CD4-positive, alpha-beta memory T cell (primary cell): ENCODE data around the gene FBRSL1. TPM values are rescaled to one million over a fixed set of nuclear protein-coding genes. Genes with fewer than 3 reads are reported as not detected.

Experiments
- CTCF ChIA-PET: fragments of 350-600 bp; sonication (Branson Sonifier 250); formaldehyde crosslinking; loops from one replicate; lab custom pipeline; 2021; ENCODE audit warnings: inconsistent platforms; ENCODE audit not compliant: partially characterized antibody; lab: Charles Lee
- POLR2A ChIA-PET: fragments of 350-600 bp; sonication (Branson Sonifier 250); formaldehyde crosslinking; loops from one replicate; lab custom pipeline; 2021; ENCODE audit not compliant: partially characterized antibody; lab: Charles Lee
- DNase-seq, 5 donors: peaks; one replicate each; pipeline versions ENCODE4 v3.0.0 to v3.0.0-alpha.2; 2020 to 2022; ENCODE audit warnings: mixed read lengths in 1 of 5
- H3K27ac ChIP-seq: one replicate; pipeline ENCODE4 v1.7.0; 2013; ENCODE audit warnings: low read depth, low read length
- H3K27me3 ChIP-seq: 2 replicates; pipeline ENCODE4 v1.7.0; 2013; ENCODE audit warnings: mild to moderate bottlenecking, low read length, moderate library complexity; ENCODE audit not compliant: insufficient read depth
- H3K36me3 ChIP-seq: 2 replicates; pipeline ENCODE4 v1.7.0; 2013; ENCODE audit warnings: mild to moderate bottlenecking, low read length, moderate library complexity; ENCODE audit not compliant: insufficient read depth
- H3K4me1 ChIP-seq: 2 replicates; pipeline ENCODE4 v1.7.0; 2013; ENCODE audit warnings: mild to moderate bottlenecking, low read length, moderate library complexity; ENCODE audit not compliant: insufficient read depth
- H3K4me3 ChIP-seq, 2 donors: one replicate each; pipeline ENCODE4 v1.7.0; 2013; ENCODE audit warnings: low read length in 2 of 2, mild to moderate bottlenecking in 1 of 2
- H3K9me3 ChIP-seq, 2 donors: one replicate each; pipeline ENCODE4 v1.7.0; 2013; ENCODE audit warnings: low read length in 2 of 2, control low read depth in 1 of 2; ENCODE audit not compliant: control insufficient read depth in 1 of 2
- H3K27ac Mint-ChIP-seq, 7 donors: one replicate each; pipeline ENCODE4 v1.8.0; 2020 to 2021; ENCODE audit warnings: mixed read lengths in 7 of 7, mild to moderate bottlenecking in 6 of 7, inconsistent platforms in 3 of 7, moderate library complexity in 3 of 7
- H3K27me3 Mint-ChIP-seq, 2 donors: one replicate each; pipeline ENCODE4 v1.8.0; 2020 to 2021; ENCODE audit warnings: mixed read lengths in 2 of 2
- H3K36me3 Mint-ChIP-seq, 2 donors: one replicate each; pipeline ENCODE4 v1.8.0; 2020 to 2021; ENCODE audit warnings: mixed read lengths in 2 of 2, inconsistent platforms in 1 of 2, mild to moderate bottlenecking in 1 of 2
- H3K4me1 Mint-ChIP-seq, 4 donors: one replicate each; pipeline ENCODE4 v1.8.0; 2020 to 2021; ENCODE audit warnings: mixed read lengths in 4 of 4, mild to moderate bottlenecking in 1 of 4
- H3K4me3 Mint-ChIP-seq, 8 donors: one replicate each; pipeline ENCODE4 v1.8.0; 2020 to 2021; ENCODE audit warnings: mixed read lengths in 8 of 8, mild to moderate bottlenecking in 7 of 8, moderate library complexity in 6 of 8, inconsistent platforms in 3 of 8
- H3K9me3 Mint-ChIP-seq, 8 donors: one replicate each; pipeline ENCODE4 v1.8.0; 2020 to 2021; ENCODE audit warnings: mixed read lengths in 8 of 8, mild to moderate bottlenecking in 5 of 8, inconsistent platforms in 3 of 8, moderate library complexity in 1 of 8
- intact Hi-C: fragments of 100-400 bp; cut with micrococcal nuclease; formaldehyde crosslinking; loops from one replicate; pipeline ENCODE4 v1.15.1; 2023
- polyA plus RNA-seq, 2 donors: library from polyadenylated mRNA; unstranded; fragments of 300-500 nt; fragmentation: Illumina TruSeq; gene quantifications; one replicate each; pipeline ENCODE4 v1.2.3, GENCODE V29; 2021
- total RNA-seq, 2 experiments: library from RNA; stranded (reverse); gene quantifications; one replicate each; pipeline ENCODE4 v1.2.3, GENCODE V29; 2021

Gene FBRSL1
- total and polyA plus RNA-seq, 4 experiments from 2014 or later, result 3.1 to 101 (median 97.3) TPM; not detected in 1

DNA sequence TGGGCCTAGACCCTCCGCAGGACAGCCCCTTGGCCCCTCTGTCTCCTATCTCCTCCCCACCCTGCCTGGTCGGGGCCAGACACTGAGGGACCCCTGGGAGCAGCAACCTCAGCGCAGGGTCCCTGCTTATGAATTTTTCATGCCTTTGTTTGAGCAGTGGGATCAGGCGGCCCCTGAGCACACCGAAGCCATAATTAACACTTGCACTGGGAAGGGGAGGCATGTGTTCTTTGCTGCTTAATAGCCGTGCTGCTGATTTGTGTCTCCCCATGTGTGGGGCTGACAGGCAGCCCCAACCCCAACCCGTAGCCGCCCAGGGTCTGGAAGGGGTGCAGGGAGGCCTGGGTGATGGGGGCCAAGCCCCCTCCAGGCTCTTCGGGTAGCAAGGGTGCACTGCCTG, 52.7 kb downstream of the FBRSL1 start:
- H3K36me3 Mint-ChIP-seq, result peaks cover 0 to 6% of the 10 kb centered on the region in 2 donors
- no peak overlapping the region for H3K4me3 Mint-ChIP-seq
- peaks cover 0 to 3% (median 0%) of the 10 kb centered on the region in 8 donors for H3K9me3 Mint-ChIP-seq
- no peak overlapping the region for H3K27ac Mint-ChIP-seq
- no peak for DNase-seq
- ChIA-PET CTCF (no interaction called here), POLR2A (no interaction called here)
- Histone ChIP-seq H3K36me3 (no peaks in the 10 kb centered on the region), H3K4me3 (no peak overlapping the region), H3K27me3 (no peaks in the 10 kb centered on the region), H3K27ac (no peak overlapping the region), H3K9me3 (no peaks in the 10 kb centered on the region), H3K4me1 (no peaks in the 10 kb centered on the region)
- intact Hi-C loops, result no loop called here
- H3K4me1 Mint-ChIP-seq, result peaks cover 3 to 6% (median 5%) of the 10 kb centered on the region in 4 donors
- no peaks in the 10 kb centered on the region for H3K27me3 Mint-ChIP-seq

DNA sequence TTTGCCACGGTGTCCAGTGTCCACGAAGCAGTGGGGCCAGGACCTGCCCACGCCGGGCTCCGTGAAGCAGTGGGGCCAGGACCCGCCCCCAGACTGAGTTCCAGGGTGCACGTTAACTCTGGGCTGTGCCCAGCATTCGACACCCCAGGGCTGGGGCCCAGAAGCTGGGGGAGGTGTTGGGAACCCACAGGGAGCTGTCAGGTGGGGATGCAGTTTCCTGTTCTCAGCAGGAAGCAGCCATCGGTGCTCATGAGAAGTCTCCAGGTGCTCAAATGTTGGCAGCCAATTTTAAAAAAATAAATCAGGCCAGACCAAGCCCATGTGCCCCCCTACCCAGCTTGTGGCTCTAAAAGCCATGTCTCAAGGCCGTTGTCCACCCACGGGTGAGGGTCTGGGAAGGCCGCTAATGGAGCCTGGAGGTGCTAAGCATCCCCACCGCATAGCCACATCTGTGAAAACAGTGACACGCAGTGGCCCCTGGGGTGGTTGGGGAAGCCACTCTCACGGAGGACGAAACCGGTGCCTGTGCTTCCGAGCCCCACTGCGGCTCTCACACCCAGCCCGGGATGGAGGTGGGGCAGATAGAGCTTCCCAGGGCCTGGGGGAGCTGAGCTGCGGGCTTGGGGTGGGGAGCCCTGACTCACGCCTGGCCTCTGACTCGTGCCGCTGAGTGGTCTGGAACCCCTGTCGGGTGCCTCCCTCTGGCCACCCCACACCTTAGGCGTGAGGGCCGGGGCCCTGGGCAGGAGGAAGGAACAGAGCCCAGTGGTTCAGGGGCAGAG, 53.5 kb downstream of the FBRSL1 start:
- no peaks in the 10 kb centered on the region for H3K9me3 ChIP-seq
- POLR2A ChIA-PET, result no interaction called here
- no peaks in the 10 kb centered on the region for H3K36me3 ChIP-seq
- no peaks in the 10 kb centered on the region for H3K27me3 Mint-ChIP-seq
- intact Hi-C loops, result no loop called here
- H3K27ac ChIP-seq, result no peak overlapping the region
- no peak overlapping the region for H3K4me3 ChIP-seq
- H3K4me1 ChIP-seq, result no peaks in the 10 kb centered on the region
- peaks cover 0 to 2% (median 0%) of the 10 kb centered on the region in 8 donors for H3K9me3 Mint-ChIP-seq
- no peak overlapping the region for H3K4me3 Mint-ChIP-seq
- H3K27ac Mint-ChIP-seq, result peak overlapping the region in 1 of 7 donors; percentile 32
- H3K4me1 Mint-ChIP-seq, result peaks cover 3 to 6% (median 5%) of the 10 kb centered on the region in 4 donors
- H3K27me3 ChIP-seq, result no peaks in the 10 kb centered on the region
- peaks cover 0 to 5% of the 10 kb centered on the region in 2 donors for H3K36me3 Mint-ChIP-seq
- CTCF ChIA-PET, result interaction anchor here (1.6 kb wide), 1 partner anchor 17 kb away, joined by 3 read pairs; no protein-coding TSS in a partner anchor
- no peak for DNase-seq

DNA sequence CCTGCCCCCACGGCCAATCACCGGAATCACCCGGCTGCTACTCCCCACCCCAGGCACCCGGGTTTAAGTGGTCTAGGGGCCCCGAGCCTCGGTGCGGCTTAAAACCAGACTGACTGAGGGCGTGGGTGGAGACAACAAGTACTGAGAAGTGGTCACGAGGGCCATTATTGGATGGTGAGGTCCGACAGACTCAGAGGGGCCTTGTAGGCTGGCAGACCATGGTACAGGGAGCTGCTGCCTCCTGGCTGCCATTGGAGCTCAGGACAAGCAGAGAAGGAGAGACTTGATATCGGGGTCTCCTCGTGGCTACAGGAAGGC, 54.1 kb downstream of the FBRSL1 start:
- H3K36me3 Mint-ChIP-seq, result peaks cover 0 to 5% of the 10 kb centered on the region in 2 donors
- no peak overlapping the region for H3K4me3 Mint-ChIP-seq
- Histone ChIP-seq H3K9me3 (no peaks in the 10 kb centered on the region), H3K27me3 (no peaks in the 10 kb centered on the region), H3K4me3 (no peak overlapping the region), H3K4me1 (no peaks in the 10 kb centered on the region), H3K27ac (no peak overlapping the region), H3K36me3 (no peaks in the 10 kb centered on the region)
- peaks cover 0 to 2% (median 0%) of the 10 kb centered on the region in 8 donors for H3K9me3 Mint-ChIP-seq
- H3K27ac Mint-ChIP-seq, result peak overlapping the region in 1 of 7 donors; percentile 43
- no peaks in the 10 kb centered on the region for H3K27me3 Mint-ChIP-seq
- ChIA-PET POLR2A (no interaction called here), CTCF (interaction anchor here (1.6 kb wide), 1 partner anchor 17 kb away, joined by 3 read pairs; no protein-coding TSS in a partner anchor)
- H3K4me1 Mint-ChIP-seq, result peaks cover 3 to 6% (median 5%) of the 10 kb centered on the region in 4 donors
- intact Hi-C loops, result no loop called here
- no peak for DNase-seq

DNA sequence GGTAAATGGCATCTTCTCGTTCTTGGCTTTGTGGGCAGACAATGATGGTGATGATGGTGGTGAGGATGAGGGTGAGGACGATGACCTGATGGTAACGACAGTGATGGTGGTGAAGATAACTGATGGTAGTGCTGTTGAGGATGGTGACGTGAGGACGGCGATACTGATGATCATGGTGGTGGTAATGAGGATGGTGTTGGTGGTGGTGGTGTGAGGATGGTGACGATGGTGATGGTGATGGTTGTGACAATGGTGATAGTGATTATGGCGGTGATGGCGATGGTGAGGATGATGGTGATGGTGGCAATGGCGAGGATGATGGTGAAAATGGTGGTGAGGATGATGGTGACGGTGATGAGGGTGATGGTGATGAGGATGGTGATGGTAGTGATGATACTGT, 54.5 kb downstream of the FBRSL1 start:
- CTCF ChIA-PET, result interaction anchor here (1.6 kb wide), 1 partner anchor 16 kb away, joined by 3 read pairs; no protein-coding TSS in a partner anchor

DNA sequence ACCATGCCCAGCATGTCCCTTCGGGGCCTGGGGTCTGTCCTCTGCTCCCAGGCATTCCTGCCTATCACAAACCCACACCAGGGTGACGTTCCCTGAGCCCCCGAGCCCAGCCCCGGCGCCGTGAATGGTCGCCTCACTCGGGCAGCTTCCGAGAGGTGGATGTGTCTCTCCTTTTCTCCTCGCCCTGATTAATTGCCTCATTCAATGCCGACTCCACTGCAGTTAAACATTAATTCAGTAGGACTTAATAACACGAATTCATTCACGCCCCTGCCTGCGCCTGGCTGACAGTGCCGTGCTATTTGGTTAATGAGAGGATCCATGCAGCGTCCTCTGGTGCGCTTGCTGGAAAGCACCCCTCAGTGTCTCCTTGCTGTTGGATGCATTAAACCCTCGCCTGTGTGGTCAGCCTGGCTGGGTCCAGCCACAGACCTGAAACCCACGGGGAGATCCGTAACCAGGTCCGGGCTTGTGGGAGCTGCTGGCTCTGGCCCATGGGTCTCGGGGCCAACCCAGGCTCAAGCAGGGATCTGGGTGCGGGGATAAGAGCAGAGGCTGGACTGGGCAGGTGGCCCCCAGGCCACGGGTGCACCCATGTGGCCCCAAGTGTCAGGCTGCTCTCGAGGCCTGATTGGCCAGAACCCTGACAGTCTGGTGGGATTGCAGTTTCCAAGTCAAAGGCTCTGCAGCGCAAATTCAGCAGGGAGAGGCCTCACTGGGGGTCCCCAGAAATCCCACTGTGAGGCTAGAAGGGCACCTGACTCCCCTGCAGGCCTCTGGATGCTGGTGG, 55.4 kb downstream of the FBRSL1 start:
- Histone ChIP-seq H3K36me3 (no peaks in the 10 kb centered on the region), H3K9me3 (no peaks in the 10 kb centered on the region), H3K4me1 (no peaks in the 10 kb centered on the region), H3K4me3 (no peak overlapping the region), H3K27ac (no peak overlapping the region), H3K27me3 (no peaks in the 10 kb centered on the region)
- no peak overlapping the region for H3K4me3 Mint-ChIP-seq
- CTCF ChIA-PET, result interaction anchor here (1.6 kb wide), 1 partner anchor 15 kb away, joined by 3 read pairs; no protein-coding TSS in a partner anchor
- peaks cover 0 to 5% of the 10 kb centered on the region in 2 donors for H3K36me3 Mint-ChIP-seq
- intact Hi-C loops, result no loop called here
- no peak overlapping the region for H3K27ac Mint-ChIP-seq
- peaks cover 0 to 2% (median 0%) of the 10 kb centered on the region in 8 donors for H3K9me3 Mint-ChIP-seq
- POLR2A ChIA-PET, result no interaction called here
- peaks cover 3 to 6% (median 5%) of the 10 kb centered on the region in 4 donors for H3K4me1 Mint-ChIP-seq
- no peak for DNase-seq
- no peaks in the 10 kb centered on the region for H3K27me3 Mint-ChIP-seq

More for the DNA sequence above, 54.5 kb downstream of the FBRSL1 start:
- no peaks in the 10 kb centered on the region for H3K27me3 ChIP-seq
- Mint-ChIP-seq H3K27ac (peak overlapping the region in 3 of 7 donors; percentile 26 to 43 (median 32)), H3K27me3 (no peaks in the 10 kb centered on the region), H3K36me3 (peaks cover 0 to 5% of the 10 kb centered on the region in 2 donors), H3K4me3 (peak overlapping the region in 1 of 8 donors; percentile 51), H3K4me1 (peaks cover 3 to 6% (median 5%) of the 10 kb centered on the region in 4 donors), H3K9me3 (peaks cover 0 to 2% (median 0%) of the 10 kb centered on the region in 8 donors)
- no peak overlapping the region for H3K27ac ChIP-seq
- H3K4me1 ChIP-seq, result no peaks in the 10 kb centered on the region
- H3K9me3 ChIP-seq, result no peaks in the 10 kb centered on the region
- no peaks in the 10 kb centered on the region for H3K36me3 ChIP-seq
- POLR2A ChIA-PET, result no interaction called here
- H3K4me3 ChIP-seq, result no peak overlapping the region
- DNase-seq, result no peak
- intact Hi-C loops, result no loop called here

DNA sequence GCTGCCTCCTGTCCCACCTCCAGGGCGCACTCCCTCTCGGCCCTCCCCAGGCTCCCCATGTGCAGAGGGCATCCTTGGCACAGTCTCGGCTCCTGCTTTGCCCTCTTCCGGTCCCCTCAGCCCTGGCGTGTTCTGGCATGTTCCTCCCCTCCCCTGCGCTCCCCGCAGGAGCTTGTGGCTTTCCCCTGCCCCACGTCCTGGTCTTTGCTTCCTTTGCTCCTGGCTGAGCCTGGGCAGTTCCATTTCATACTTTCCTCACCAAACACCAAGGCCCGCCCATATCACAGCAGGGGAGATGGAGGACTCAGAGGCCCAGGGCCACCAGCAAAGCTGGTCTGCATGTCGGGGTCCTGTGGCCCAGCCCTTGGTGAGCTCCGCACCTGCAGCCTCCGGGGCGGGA, 56.0 kb downstream of the FBRSL1 start:
- ChIA-PET CTCF (no interaction called here), POLR2A (no interaction called here)
- Histone ChIP-seq H3K9me3 (no peaks in the 10 kb centered on the region), H3K4me3 (no peak overlapping the region), H3K36me3 (no peaks in the 10 kb centered on the region), H3K27me3 (no peaks in the 10 kb centered on the region), H3K4me1 (no peaks in the 10 kb centered on the region), H3K27ac (no peak overlapping the region)
- Mint-ChIP-seq H3K4me3 (no peak overlapping the region), H3K36me3 (peaks cover 0 to 6% of the 10 kb centered on the region in 2 donors), H3K4me1 (peaks cover 3 to 6% (median 5%) of the 10 kb centered on the region in 4 donors), H3K9me3 (no peaks in the 10 kb centered on the region), H3K27ac (no peak overlapping the region), H3K27me3 (no peaks in the 10 kb centered on the region)
- intact Hi-C loops, result no loop called here
- no peak for DNase-seq

DNA sequence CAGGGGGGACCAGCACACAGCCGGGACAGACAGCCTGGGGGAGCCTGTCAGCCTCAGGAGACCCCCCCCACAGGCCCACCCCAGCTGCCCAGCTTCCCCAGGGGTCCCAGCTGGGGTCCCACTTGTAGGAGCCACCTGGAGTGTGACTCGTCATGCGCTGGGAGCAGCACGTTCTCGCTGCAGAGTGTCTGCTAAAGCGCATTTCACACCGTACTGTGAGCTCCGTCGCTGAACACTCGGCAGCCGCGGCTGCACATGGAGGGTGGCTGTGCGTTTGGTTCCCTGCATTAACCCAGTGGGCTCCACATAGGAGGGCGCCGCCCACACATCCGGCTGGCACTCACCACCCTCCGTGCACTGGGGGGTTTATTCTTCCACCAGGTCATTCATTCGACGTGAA, 56.7 kb downstream of the FBRSL1 start:
- POLR2A ChIA-PET, result no interaction called here
- Mint-ChIP-seq H3K4me1 (peaks cover 3 to 6% (median 5%) of the 10 kb centered on the region in 4 donors), H3K27me3 (no peaks in the 10 kb centered on the region), H3K27ac (no peak overlapping the region), H3K4me3 (no peak overlapping the region), H3K36me3 (peaks cover 0 to 6% of the 10 kb centered on the region in 2 donors), H3K9me3 (no peaks in the 10 kb centered on the region)
- H3K27me3 ChIP-seq, result no peaks in the 10 kb centered on the region
- H3K27ac ChIP-seq, result no peak overlapping the region
- no peaks in the 10 kb centered on the region for H3K36me3 ChIP-seq
- no peaks in the 10 kb centered on the region for H3K9me3 ChIP-seq
- CTCF ChIA-PET, result no interaction called here
- intact Hi-C loops, result no loop called here
- H3K4me1 ChIP-seq, result no peaks in the 10 kb centered on the region
- no peak for DNase-seq
- H3K4me3 ChIP-seq, result no peak overlapping the region
